Brain microvascular endothelial cell (primary cell): ENCODE data around the gene IGFBPL1.
"Not testable (repeated sequence)": the region's sequence is repeated elsewhere in the genome, so short reads cannot be mapped to it uniquely, and the experiment has no call there.

ENCODE experiments used
- DNase-seq: peaks from one replicate; pipeline ENCODE4 v3.0.0-alpha.2; 2020
- H3K27ac ChIP-seq: fragments of 250-450 bp; sonication (Bioruptor Pico); 2 replicates; pipeline ENCODE4 v1.5.1; 2020; ENCODE audit warnings: mild to moderate bottlenecking, moderate library complexity
- H3K27me3 ChIP-seq: fragments of 250-450 bp; sonication (Bioruptor Pico); replicated peaks from 2 replicates; pipeline ENCODE4 v1.5.1; 2020; ENCODE audit warnings: mild to moderate bottlenecking
- H3K36me3 ChIP-seq: fragments of 250-450 bp; sonication (Bioruptor Pico); replicated peaks from 2 replicates; pipeline ENCODE4 v1.5.1; 2020; ENCODE audit warnings: mild to moderate bottlenecking
- H3K4me3 ChIP-seq: 2 replicates; pipeline ENCODE4 v1.5.1; 2011; ENCODE audit warnings: low read depth, mild to moderate bottlenecking, control low read depth, low read length, moderate library complexity
- in situ Hi-C: cut with HindIII; loops from 2 replicates; pipeline ENCODE4 v1.10.0; 2017; ENCODE audit warnings: low sequenced_read_pairs, low pct_ligation_motif_present
- TF ChIP-seq, protein P1 (sequence below): IDR thresholded peaks from 2 replicates; pipeline ENCODE4 v1.5.1; 2011; ENCODE audit warnings: low read depth, mild to moderate bottlenecking, moderate library complexity, low read length, control low read depth, inconsistent platforms; ENCODE audit errors: missing control alignments

Gene IGFBPL1, protein sequence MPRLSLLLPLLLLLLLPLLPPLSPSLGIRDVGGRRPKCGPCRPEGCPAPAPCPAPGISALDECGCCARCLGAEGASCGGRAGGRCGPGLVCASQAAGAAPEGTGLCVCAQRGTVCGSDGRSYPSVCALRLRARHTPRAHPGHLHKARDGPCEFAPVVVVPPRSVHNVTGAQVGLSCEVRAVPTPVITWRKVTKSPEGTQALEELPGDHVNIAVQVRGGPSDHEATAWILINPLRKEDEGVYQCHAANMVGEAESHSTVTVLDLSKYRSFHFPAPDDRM

DNA sequence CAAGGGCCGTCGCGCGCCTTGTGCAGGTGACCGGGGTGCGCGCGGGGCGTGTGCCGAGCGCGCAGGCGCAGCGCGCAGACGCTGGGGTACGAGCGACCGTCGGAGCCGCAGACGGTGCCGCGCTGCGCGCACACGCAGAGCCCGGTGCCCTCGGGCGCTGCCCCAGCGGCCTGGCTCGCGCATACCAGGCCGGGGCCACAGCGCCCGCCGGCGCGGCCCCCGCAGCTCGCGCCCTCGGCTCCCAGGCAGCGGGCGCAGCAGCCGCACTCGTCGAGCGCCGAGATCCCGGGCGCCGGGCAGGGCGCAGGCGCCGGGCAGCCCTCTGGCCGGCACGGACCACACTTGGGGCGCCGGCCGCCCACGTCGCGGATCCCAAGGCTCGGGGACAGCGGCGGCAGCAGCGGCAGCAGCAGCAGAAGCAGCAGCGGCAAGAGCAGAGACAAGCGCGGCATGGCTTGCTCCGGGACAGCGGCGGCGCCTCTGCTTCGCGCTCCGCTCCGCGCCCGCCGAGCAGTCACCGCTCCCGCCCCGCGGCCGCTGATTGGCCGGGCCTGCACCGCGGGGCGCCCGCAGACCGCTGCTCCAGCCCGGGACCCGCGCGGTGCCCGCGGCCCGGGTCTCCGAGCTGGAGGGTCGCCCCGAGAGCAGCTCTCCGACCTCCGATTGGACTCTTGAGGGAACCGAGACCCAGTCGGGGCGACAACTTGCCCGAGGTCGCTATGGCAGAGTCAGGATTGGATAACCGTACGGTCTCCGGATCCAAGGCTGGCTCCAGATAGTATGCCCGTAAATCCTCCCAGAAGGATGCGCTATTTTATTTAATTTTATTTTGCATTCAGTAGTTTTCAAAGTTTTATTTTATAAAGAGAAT lies at the start of gene IGFBPL1:
TSS of gene IGFBPL1 (minus strand) at position 482 of the 871 bp plus-strand sequence. CDS start at position 452, 30 bp downstream.
- H3K4me3 ChIP-seq: peak within 1 kb of the TSS; percentile 27
- DNase-seq: no peak
- H3K36me3 ChIP-seq: no peaks in the 10 kb centered on the region
- no peak within 1 kb of the TSS for H3K27ac ChIP-seq
- in situ Hi-C loops: no loop called here
- peaks cover 46% of the 10 kb centered on the region for H3K27me3 ChIP-seq
- TF ChIP-seq, protein P1, sequence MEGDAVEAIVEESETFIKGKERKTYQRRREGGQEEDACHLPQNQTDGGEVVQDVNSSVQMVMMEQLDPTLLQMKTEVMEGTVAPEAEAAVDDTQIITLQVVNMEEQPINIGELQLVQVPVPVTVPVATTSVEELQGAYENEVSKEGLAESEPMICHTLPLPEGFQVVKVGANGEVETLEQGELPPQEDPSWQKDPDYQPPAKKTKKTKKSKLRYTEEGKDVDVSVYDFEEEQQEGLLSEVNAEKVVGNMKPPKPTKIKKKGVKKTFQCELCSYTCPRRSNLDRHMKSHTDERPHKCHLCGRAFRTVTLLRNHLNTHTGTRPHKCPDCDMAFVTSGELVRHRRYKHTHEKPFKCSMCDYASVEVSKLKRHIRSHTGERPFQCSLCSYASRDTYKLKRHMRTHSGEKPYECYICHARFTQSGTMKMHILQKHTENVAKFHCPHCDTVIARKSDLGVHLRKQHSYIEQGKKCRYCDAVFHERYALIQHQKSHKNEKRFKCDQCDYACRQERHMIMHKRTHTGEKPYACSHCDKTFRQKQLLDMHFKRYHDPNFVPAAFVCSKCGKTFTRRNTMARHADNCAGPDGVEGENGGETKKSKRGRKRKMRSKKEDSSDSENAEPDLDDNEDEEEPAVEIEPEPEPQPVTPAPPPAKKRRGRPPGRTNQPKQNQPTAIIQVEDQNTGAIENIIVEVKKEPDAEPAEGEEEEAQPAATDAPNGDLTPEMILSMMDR: no peak

DNA sequence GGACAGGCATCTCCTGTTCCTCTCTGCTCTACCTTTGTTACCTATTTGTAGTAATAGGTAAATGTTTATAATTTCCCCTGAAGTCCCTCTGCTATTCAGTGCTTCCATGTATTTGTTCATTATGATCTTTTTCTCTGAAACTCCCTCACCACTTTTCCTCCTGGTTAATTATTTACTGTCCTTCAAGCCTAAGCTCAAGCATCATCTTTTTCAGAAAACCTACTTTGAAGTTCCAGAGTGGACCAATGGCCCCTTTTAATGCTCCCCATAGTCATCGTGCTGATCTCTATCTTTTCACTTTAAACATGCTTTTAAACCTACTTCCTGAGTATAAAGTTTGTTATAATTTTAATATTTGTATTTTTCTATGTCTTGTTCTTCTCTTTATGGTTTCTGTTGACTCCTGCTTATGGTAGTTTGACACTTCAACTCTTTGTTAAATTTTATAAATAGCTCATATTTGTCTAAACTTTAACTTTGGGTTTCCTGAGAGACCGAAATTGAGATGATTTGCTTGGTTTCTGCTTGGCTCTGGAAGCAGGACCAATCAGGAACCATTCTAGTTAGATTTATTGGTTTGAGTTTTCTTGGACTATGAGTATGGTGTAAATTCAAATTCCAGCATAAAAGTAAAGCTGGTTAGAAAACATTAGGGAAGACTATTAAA lies 48.5 kb upstream of the IGFBPL1 start:
- H3K27ac ChIP-seq, H3K27me3 ChIP-seq, H3K36me3 ChIP-seq, H3K4me3 ChIP-seq, in situ Hi-C loops, DNase-seq: not testable (repeated sequence)

DNA sequence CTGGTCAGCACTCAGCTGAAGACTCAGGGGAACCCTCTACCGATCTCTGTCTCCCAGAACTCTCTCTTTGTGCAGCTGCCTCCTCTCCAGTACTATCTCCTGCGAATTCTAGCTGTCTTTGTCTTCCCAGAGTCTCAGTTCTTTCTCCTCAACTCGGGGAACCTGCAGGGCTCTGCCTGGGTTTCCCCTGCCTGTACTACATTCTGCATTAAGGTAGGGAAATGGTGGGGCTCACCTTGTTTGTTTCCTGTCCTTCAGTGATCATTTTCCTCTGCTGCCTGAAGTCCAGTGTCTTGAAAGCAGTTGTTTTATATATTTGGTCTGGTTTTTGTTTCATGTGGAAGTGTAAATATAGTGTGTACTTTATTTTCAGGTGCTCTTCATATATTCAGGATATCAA lies 43.1 kb upstream of the IGFBPL1 start:
- in situ Hi-C loops: no loop called here
- TF ChIP-seq, protein P1: no peak
- Histone ChIP-seq H3K27me3 (peaks cover 5% of the 10 kb centered on the region), H3K36me3 (no peaks in the 10 kb centered on the region), H3K27ac (no peak overlapping the region), H3K4me3 (no peak overlapping the region)
- no peak for DNase-seq

DNA sequence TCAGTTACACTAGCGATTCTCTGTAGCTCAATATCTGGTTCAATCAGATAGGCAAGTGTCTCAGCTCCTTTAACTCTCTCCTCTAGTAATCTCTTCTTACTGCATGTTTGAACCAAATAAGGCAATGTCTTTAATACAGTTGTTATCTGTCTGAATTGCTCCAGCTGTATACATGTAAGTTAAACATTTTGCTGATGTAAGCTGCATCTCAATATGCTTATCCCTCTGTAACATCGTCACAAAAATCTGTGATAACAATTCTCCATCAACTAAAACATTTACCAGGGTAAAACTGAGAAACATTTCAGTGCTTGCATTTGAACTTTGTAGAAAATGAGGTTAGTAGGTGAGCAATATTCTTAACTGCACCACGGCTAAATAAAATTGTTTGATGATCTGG lies 29.6 kb upstream of the IGFBPL1 start:
- no peak overlapping the region for H3K4me3 ChIP-seq
- H3K27ac ChIP-seq: no peak overlapping the region
- DNase-seq: no peak
- in situ Hi-C loops: no loop called here
- TF ChIP-seq, protein P1: no peak
- H3K36me3 ChIP-seq: no peaks in the 10 kb centered on the region
- H3K27me3 ChIP-seq: no peaks in the 10 kb centered on the region

DNA sequence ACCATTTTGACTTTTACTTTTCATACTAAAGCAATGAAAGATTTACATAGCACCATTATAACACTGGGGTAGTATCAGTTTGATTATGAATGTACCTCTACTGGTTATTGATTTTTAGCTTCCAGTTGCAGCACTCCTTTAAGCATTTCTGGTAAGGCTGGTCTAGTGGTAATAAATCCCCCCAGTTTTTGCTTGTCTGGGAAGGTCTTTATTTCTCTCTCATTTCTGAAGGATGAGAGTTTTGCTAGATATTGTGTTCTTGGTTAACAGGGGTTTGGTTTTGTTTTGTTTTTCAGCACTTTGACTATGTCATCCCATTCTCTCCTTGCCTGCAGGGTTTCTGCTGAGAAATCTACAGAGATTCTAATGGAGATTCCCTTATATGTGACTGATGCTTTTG lies 26.9 kb upstream of the IGFBPL1 start:
- no peak for DNase-seq
- H3K36me3 ChIP-seq: no peaks in the 10 kb centered on the region
- TF ChIP-seq, protein P1: no peak
- no peak overlapping the region for H3K4me3 ChIP-seq
- no peak overlapping the region for H3K27ac ChIP-seq
- H3K27me3 ChIP-seq: peaks cover 2% of the 10 kb centered on the region
- in situ Hi-C loops: no loop called here

DNA sequence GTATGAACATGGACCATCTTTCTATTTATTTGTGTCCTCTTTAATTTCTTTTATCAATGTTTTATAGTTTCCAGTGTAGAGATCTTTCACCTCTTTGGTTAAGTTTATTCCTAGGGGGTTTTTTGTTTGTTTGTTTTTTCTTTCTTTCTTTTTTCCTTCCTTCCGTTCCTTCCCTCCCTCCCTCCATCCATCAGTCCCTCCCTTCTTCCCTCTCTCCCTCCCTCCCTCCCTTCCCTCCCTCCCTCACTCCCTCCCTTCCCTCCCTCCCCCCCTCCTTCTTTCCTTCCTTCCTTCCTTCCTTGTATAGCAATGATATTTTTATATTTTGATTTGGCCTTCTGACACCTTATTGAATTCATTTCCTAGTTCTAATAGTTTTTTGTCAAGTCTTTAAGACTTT lies 23.4 kb upstream of the IGFBPL1 start:
- DNase-seq: no peak
- in situ Hi-C loops: no loop called here
- no peak overlapping the region for H3K27ac ChIP-seq
- H3K4me3 ChIP-seq: no peak overlapping the region
- H3K27me3 ChIP-seq: peaks cover 4% of the 10 kb centered on the region
- TF ChIP-seq, protein P1: no peak
- no peaks in the 10 kb centered on the region for H3K36me3 ChIP-seq
